CD4-positive, alpha-beta T cell (primary cell): ENCODE results near the gene MAB21L2. TPM values are rescaled to one million over a fixed set of nuclear protein-coding genes. Genes with fewer than 3 reads are reported as not detected.

Experiments used
- ATAC-seq: fragments of 200-7000 bp; cut with Tn5 transposase; one replicate; pipeline ENCODE4 v1.10.0; 2022; ENCODE audit warnings: mild to moderate bottlenecking; ENCODE audit not compliant: poor library complexity
- CTCF ChIA-PET: fragments of 350-600 bp; sonication (Branson Sonifier 250); formaldehyde crosslinking; loops from one replicate; lab custom pipeline; 2021; ENCODE audit warnings: antibody characterized with exemption, inconsistent platforms; lab: Charles Lee
- POLR2A ChIA-PET: fragments of 350-600 bp; sonication (Branson Sonifier 250); formaldehyde crosslinking; loops from one replicate; lab custom pipeline; 2021; ENCODE audit warnings: antibody characterized with exemption, inconsistent platforms; lab: Charles Lee
- DNase-seq, 14 experiments: peaks; one replicate each; pipeline ENCODE4 v3.0.0-alpha.2; 2013 to 2020; ENCODE audit warnings: mixed read lengths in 2 of 14
- H3K27ac ChIP-seq, 2 donors: one replicate each; pipeline versions ENCODE4 v1.5.1 to v1.7.0; 2013; ENCODE audit warnings: low read length in 2 of 2, low read depth in 1 of 2, mild to moderate bottlenecking in 1 of 2
- H3K27me3 ChIP-seq, 2 experiments: 1 replicate in 1 of 2; 2 replicates in 1 of 2; pipeline versions ENCODE4 v1.6.1 to v1.7.0; 2013; ENCODE audit warnings: low read length in 2 of 2, control low read depth in 1 of 2, mild to moderate bottlenecking in 1 of 2, moderate library complexity in 1 of 2; ENCODE audit not compliant: insufficient read depth in 2 of 2, control insufficient read depth in 1 of 2
- H3K36me3 ChIP-seq: one replicate; pipeline ENCODE4 v1.6.1; 2013; ENCODE audit warnings: low read length, control low read depth; ENCODE audit not compliant: insufficient read depth
- H3K4me1 ChIP-seq: one replicate; pipeline ENCODE4 v1.6.1; 2013; ENCODE audit warnings: low read length, control low read depth; ENCODE audit not compliant: insufficient read depth
- H3K4me3 ChIP-seq: one replicate; pipeline ENCODE4 v1.5.1; 2013; ENCODE audit warnings: mild to moderate bottlenecking, low read length, moderate library complexity
- H3K9me3 ChIP-seq, 2 experiments: 1 replicate in 1 of 2; 2 replicates in 1 of 2; pipeline versions ENCODE4 v1.6.1 to v1.7.0; 2013; ENCODE audit warnings: low read length in 2 of 2, mild to moderate bottlenecking in 2 of 2, control low read depth in 1 of 2, moderate library complexity in 1 of 2; ENCODE audit not compliant: control insufficient read depth in 1 of 2, insufficient read depth in 1 of 2
- H3K27ac Mint-ChIP-seq: one replicate; pipeline ENCODE4 v1.8.0; 2020; ENCODE audit warnings: mixed read lengths
- H3K27me3 Mint-ChIP-seq: one replicate; pipeline ENCODE4 v1.8.0; 2021; ENCODE audit warnings: mixed read lengths
- H3K36me3 Mint-ChIP-seq: one replicate; pipeline ENCODE4 v1.8.0; 2021; ENCODE audit warnings: low read depth, mixed read lengths
- H3K4me1 Mint-ChIP-seq: one replicate; pipeline ENCODE4 v1.8.0; 2021; ENCODE audit warnings: low read depth, mixed read lengths
- H3K4me3 Mint-ChIP-seq: one replicate; pipeline ENCODE4 v1.8.0; 2020; ENCODE audit warnings: mild to moderate bottlenecking, mixed read lengths
- H3K9me3 Mint-ChIP-seq: one replicate; pipeline ENCODE4 v1.8.0; 2020; ENCODE audit warnings: mixed read lengths
- intact Hi-C, 2 experiments: fragments of 100-400 bp; cut with DNase I in 1 of 2; cut with micrococcal nuclease in 1 of 2; formaldehyde crosslinking; loops; one replicate each; pipeline versions ENCODE4 v1.15.1 to v1.9.0; 2023 to 2025; cut with DNase I, micrococcal nuclease
- total RNA-seq, 174 experiments: library from RNA in 2 of 174; stranded (reverse) in 2 of 174; gene quantifications; one replicate each; pipeline ENCODE4 v1.2.3 and lab custom pipeline; 2021 to 2026
- TF ChIP-seq, protein P1 (sequence below): fragments of 200-600 bp; IDR thresholded peaks from one replicate; pipeline ENCODE4 v1.8.0; 2022; ENCODE audit warnings: antibody characterized with exemption, mild to moderate bottlenecking

Gene MAB21L2
- total RNA-seq, 2 experiments from 2014 or later = not detected

DNA sequence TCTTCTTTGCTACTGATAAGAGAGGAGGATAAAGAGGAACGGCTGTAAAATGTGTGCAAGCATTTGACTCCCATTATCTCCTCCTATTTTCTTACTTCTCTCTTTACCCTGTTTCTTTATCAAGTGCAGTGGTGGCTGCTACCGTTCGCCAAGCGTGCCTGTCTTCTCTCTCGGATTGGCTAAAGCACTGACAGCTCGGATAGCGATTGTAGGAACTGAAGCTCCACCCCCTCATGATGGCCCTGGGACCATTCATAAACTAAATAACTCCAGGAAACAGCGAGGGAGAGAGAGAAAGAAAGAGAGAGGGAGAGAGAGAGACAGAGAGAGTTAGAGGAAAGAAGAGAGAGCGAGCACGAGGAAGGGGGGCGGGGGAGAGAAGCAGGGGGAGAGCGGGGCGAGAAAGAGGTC lies 305 bp upstream of the MAB21L2 start:
- Mint-ChIP-seq H3K4me1 (no peaks in the 10 kb centered on the region), H3K27me3 (no peaks in the 10 kb centered on the region), H3K27ac (no peak overlapping the region), H3K36me3 (peaks cover 76% of the 10 kb centered on the region), H3K9me3 (no peaks in the 10 kb centered on the region), H3K4me3 (no peak overlapping the region)
- TF ChIP-seq, protein P1, sequence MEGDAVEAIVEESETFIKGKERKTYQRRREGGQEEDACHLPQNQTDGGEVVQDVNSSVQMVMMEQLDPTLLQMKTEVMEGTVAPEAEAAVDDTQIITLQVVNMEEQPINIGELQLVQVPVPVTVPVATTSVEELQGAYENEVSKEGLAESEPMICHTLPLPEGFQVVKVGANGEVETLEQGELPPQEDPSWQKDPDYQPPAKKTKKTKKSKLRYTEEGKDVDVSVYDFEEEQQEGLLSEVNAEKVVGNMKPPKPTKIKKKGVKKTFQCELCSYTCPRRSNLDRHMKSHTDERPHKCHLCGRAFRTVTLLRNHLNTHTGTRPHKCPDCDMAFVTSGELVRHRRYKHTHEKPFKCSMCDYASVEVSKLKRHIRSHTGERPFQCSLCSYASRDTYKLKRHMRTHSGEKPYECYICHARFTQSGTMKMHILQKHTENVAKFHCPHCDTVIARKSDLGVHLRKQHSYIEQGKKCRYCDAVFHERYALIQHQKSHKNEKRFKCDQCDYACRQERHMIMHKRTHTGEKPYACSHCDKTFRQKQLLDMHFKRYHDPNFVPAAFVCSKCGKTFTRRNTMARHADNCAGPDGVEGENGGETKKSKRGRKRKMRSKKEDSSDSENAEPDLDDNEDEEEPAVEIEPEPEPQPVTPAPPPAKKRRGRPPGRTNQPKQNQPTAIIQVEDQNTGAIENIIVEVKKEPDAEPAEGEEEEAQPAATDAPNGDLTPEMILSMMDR = no peak
- CTCF ChIA-PET = no interaction called here
- no peaks in the 10 kb centered on the region for H3K4me1 ChIP-seq
- DNase-seq (no peak), ATAC-seq (no peak)
- no peaks in the 10 kb centered on the region for H3K27me3 ChIP-seq
- peaks cover 33% of the 10 kb centered on the region for H3K36me3 ChIP-seq
- POLR2A ChIA-PET = no interaction called here
- intact Hi-C loops = no loop called here
- H3K4me3 ChIP-seq = no peak overlapping the region
- H3K27ac ChIP-seq = no peak overlapping the region
- peaks cover 0 to 25% of the 10 kb centered on the region in 2 experiments for H3K9me3 ChIP-seq

DNA sequence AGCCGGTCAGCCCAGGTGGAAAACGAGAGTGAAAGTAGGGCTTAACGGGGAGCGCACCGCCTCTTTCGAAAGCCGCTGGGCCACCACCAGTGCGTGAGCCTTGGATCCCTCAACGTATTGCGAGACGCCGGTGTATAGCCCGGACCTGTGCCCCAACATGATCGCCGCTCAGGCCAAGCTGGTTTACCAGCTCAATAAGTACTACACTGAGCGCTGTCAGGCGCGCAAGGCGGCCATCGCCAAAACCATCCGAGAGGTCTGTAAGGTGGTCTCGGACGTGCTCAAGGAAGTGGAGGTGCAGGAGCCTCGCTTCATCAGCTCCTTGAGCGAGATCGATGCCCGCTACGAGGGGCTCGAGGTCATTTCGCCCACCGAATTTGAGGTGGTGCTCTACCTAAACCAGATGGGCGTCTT lies 929 bp downstream of the MAB21L2 start:
- CTCF ChIA-PET = no interaction called here
- Mint-ChIP-seq H3K4me1 (no peaks in the 10 kb centered on the region), H3K27ac (no peak overlapping the region), H3K9me3 (no peaks in the 10 kb centered on the region), H3K4me3 (no peak overlapping the region), H3K27me3 (no peaks in the 10 kb centered on the region), H3K36me3 (peaks cover 87% of the 10 kb centered on the region)
- peaks cover 33% of the 10 kb centered on the region for H3K36me3 ChIP-seq
- intact Hi-C loops = no loop called here
- no peaks in the 10 kb centered on the region for H3K4me1 ChIP-seq
- peaks cover 0 to 25% of the 10 kb centered on the region in 2 experiments for H3K9me3 ChIP-seq
- ATAC-seq (no peak), DNase-seq (no peak)
- no peaks in the 10 kb centered on the region for H3K27me3 ChIP-seq
- POLR2A ChIA-PET = no interaction called here
- H3K4me3 ChIP-seq = no peak overlapping the region
- TF ChIP-seq, protein P1 = no peak
- no peak overlapping the region for H3K27ac ChIP-seq

DNA sequence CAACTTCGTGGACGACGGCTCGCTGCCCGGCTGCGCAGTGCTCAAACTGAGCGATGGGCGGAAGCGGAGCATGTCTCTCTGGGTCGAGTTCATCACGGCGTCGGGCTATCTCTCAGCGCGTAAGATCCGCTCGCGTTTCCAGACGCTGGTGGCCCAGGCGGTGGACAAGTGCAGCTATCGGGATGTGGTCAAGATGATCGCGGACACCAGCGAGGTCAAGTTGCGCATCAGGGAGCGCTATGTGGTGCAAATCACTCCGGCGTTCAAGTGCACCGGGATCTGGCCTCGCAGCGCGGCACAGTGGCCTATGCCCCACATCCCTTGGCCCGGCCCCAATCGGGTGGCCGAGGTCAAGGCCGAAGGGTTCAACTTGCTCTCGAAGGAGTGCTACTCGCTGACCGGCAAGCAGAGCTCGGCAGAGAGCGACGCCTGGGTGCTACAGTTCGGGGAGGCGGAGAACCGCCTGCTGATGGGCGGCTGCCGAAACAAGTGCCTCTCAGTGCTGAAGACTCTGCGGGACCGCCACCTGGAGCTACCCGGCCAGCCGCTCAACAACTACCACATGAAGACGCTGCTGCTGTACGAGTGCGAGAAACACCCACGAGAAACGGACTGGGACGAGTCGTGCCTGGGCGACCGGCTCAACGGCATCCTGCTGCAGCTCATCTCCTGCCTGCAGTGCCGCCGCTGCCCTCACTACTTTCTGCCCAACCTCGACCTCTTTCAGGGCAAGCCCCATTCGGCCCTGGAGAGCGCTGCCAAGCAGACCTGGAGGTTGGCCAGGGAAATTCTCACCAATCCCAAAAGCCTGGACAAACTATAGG lies 1.5 kb downstream of the MAB21L2 start:
- Mint-ChIP-seq H3K4me3 (no peak overlapping the region), H3K27me3 (no peaks in the 10 kb centered on the region), H3K9me3 (no peaks in the 10 kb centered on the region), H3K4me1 (no peaks in the 10 kb centered on the region), H3K27ac (no peak overlapping the region), H3K36me3 (peaks cover 93% of the 10 kb centered on the region)
- H3K27ac ChIP-seq = no peak overlapping the region
- peaks cover 0 to 25% of the 10 kb centered on the region in 2 experiments for H3K9me3 ChIP-seq
- H3K4me3 ChIP-seq = no peak overlapping the region
- ATAC-seq (no peak), DNase-seq (peak in 1 of 14 experiments; percentile 11)
- ChIA-PET CTCF (no interaction called here), POLR2A (no interaction called here)
- intact Hi-C loops = no loop called here
- no peaks in the 10 kb centered on the region for H3K27me3 ChIP-seq
- peaks cover 33% of the 10 kb centered on the region for H3K36me3 ChIP-seq
- TF ChIP-seq, protein P1 = no peak
- no peaks in the 10 kb centered on the region for H3K4me1 ChIP-seq
